ENCODE results near the gene SLC23A2. TPM values are rescaled to one million over a fixed set of nuclear protein-coding genes. Genes with fewer than 3 reads are reported as not detected.

The SLC23A2 gene
- total RNA-seq, 6 experiments from 2014 or later: 23.4 to 41.1 (median 30.5) TPM

GRCh38 chr20:4829514-4830215, 171.6 kb downstream of the SLC23A2 start:
- peak; percentile 42 to 64 (median 48) for ATAC-seq

GRCh38 chr20:4828830-4829513, 172.3 kb downstream of the SLC23A2 start:
- intact Hi-C loops (cut with DNase I): no loop called here
- DNase-seq: peak in 1 of 3 donors; percentile 48
- 67% methylated on average over 10 of the region's 14 CpGs for WGBS (ENCODE audit: insufficient coverage, low coverage, low lambda C conversion rate, missing lambda C conversion rate)
- TF ChIP-seq, protein P1, sequence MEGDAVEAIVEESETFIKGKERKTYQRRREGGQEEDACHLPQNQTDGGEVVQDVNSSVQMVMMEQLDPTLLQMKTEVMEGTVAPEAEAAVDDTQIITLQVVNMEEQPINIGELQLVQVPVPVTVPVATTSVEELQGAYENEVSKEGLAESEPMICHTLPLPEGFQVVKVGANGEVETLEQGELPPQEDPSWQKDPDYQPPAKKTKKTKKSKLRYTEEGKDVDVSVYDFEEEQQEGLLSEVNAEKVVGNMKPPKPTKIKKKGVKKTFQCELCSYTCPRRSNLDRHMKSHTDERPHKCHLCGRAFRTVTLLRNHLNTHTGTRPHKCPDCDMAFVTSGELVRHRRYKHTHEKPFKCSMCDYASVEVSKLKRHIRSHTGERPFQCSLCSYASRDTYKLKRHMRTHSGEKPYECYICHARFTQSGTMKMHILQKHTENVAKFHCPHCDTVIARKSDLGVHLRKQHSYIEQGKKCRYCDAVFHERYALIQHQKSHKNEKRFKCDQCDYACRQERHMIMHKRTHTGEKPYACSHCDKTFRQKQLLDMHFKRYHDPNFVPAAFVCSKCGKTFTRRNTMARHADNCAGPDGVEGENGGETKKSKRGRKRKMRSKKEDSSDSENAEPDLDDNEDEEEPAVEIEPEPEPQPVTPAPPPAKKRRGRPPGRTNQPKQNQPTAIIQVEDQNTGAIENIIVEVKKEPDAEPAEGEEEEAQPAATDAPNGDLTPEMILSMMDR (IDR thresholded peaks at IDR 0.05): no peak
- TF ChIP-seq POLR2A (IDR thresholded peaks at IDR 0.05): no peak
- H3K4me3 ChIP-seq: no peak overlapping the region
- H3K4me1 ChIP-seq: no peaks in the 10 kb centered on the region
- no peaks in the 10 kb centered on the region for H3K36me3 ChIP-seq
- no peaks in the 10 kb centered on the region for H3K27me3 ChIP-seq
- H3K27ac ChIP-seq: peak overlapping the region in 1 of 3 donors; percentile 48
- ATAC-seq: peak in 2 of 4 donors; percentile 28 to 40
- H3K9me3 ChIP-seq: no peaks in the 10 kb centered on the region

More at GRCh38 chr20:4829514-4830215, 171.6 kb downstream of the SLC23A2 start:
- H3K27me3 ChIP-seq: no peaks in the 10 kb centered on the region
- intact Hi-C loops (cut with DNase I): no loop called here
- H3K4me3 ChIP-seq: no peak overlapping the region
- H3K9me3 ChIP-seq: no peaks in the 10 kb centered on the region
- H3K36me3 ChIP-seq: no peaks in the 10 kb centered on the region
- H3K27ac ChIP-seq: peak overlapping the region in 1 of 3 donors; percentile 48
- 57% methylated on average over 4 of the region's 4 CpGs for WGBS (ENCODE audit: insufficient coverage, low coverage, low lambda C conversion rate, missing lambda C conversion rate)
- TF ChIP-seq, protein P1 (IDR thresholded peaks at IDR 0.05): no peak
- no peak for TF ChIP-seq POLR2A (IDR thresholded peaks at IDR 0.05)
- peak in 1 of 3 donors; percentile 46 for DNase-seq
- H3K4me1 ChIP-seq: no peaks in the 10 kb centered on the region

DNA sequence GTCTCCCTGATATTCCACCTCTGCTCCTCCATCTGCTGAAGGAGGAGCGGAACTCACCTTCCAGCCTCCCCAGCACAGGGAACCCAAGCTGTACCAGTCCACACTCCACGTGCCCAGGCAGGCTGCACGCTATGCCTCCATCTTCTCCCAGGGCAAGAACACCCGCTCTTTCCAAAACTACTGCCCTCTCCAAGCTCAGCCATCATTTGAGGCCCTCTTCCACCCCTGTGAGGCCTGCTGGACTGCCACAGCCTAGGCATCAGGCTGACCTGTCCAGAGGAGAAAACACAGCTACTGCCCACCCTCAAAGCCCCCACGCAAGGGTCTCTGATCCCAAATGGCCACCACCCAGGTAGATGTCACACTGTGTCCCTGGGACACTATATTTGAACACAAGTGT, 179.7 kb downstream of the SLC23A2 start:
- H3K4me1 ChIP-seq: peaks cover 0 to 18% (median 0%) of the 10 kb centered on the region in 4 donors
- H3K27ac ChIP-seq: no peak overlapping the region
- intact Hi-C loops (cut with DNase I): no loop called here
- 83% methylated on average over 4 of the region's 5 CpGs for WGBS (ENCODE audit: insufficient coverage, low coverage, low lambda C conversion rate, missing lambda C conversion rate)
- no peaks in the 10 kb centered on the region for H3K36me3 ChIP-seq
- no peaks in the 10 kb centered on the region for H3K9me3 ChIP-seq
- ATAC-seq (no peak), DNase-seq (peak in 1 of 3 donors; percentile 41)
- H3K4me3 ChIP-seq: no peak overlapping the region
- H3K27me3 ChIP-seq: peaks cover 0 to 10% of the 10 kb centered on the region in 2 donors
- TF ChIP-seq, protein P1 (IDR thresholded peaks at IDR 0.05): no peak
- no peak for TF ChIP-seq POLR2A (IDR thresholded peaks at IDR 0.05)

DNA sequence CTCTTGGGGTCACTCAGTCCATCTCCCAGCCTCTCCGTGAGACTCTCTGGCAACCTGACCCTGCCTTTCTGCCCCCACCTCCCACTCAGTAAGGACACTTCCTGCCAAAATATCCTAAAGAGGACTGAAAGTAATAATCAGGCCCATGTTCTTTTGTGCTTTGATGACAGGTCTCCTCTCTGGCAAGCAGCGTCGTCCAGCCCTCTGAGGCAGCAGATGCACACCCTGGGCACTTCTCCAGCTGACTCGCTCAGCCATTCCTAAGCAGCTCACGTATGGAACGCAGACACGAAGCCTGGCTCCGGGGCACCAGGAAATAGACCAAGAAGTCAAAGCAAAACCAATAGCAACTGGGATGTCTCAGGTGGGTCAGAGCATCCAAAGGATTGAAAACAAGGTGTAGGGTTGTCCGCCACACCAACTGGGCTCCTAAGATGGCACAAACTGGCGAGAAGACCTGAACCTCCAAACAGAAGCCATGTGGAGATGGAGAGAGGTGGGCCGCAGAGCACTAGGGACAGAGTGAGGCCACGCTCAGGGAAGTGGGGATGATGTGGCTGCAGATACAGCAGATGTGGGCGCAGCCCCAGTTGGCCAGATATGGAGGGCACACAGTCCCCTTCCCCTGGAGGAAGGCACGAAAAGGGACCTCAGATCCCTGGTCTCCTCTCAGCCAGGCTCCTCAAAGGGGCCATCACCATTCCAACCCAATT, 180.3 kb downstream of the SLC23A2 start:
- ATAC-seq (no peak), DNase-seq (no peak)
- H3K4me1 ChIP-seq: peaks cover 0 to 18% (median 0%) of the 10 kb centered on the region in 4 donors
- no peak overlapping the region for H3K27ac ChIP-seq
- peaks cover 0 to 10% of the 10 kb centered on the region in 2 donors for H3K27me3 ChIP-seq
- no peaks in the 10 kb centered on the region for H3K9me3 ChIP-seq
- intact Hi-C loops (cut with DNase I): no loop called here
- H3K4me3 ChIP-seq: no peak overlapping the region
- H3K36me3 ChIP-seq: no peaks in the 10 kb centered on the region
- TF ChIP-seq, protein P1 (IDR thresholded peaks at IDR 0.05): no peak
- no peak for TF ChIP-seq POLR2A (IDR thresholded peaks at IDR 0.05)
- WGBS (ENCODE audit: insufficient coverage, low coverage, low lambda C conversion rate, missing lambda C conversion rate): 64% methylated on average over 11 of the region's 14 CpGs
